T47D (cell line): ENCODE data around the gene PRSS38.

Experiments used
- DNase-seq, 2 experiments: peaks; one replicate each; pipeline versions ENCODE4 v3.0.0 to v3.0.0-alpha.2; 2011 to 2012; ENCODE audit warnings: low read depth in 1 of 2, low spot score in 1 of 2
- JUND ChIP-seq: IDR thresholded peaks from 2 replicates; pipeline ENCODE4 v1.6.1; 2012; ENCODE audit warnings: low read depth
- in situ Hi-C: cut with HindIII; loops from 2 replicates; pipeline ENCODE4 v1.10.0; 2016; ENCODE audit warnings: low sequenced_read_pairs, low pct_unique_long_range_greater_than_20kb

The PRSS38 gene

GRCh38 chr1:227890451-227891222, 75.2 kb downstream of the PRSS38 start:
- no peak for TF ChIP-seq JUND
- in situ Hi-C loops, result no loop called here
- no peak for DNase-seq

GRCh38 chr1:227891223-227891954, 75.9 kb downstream of the PRSS38 start:
- in situ Hi-C loops, result no loop called here
- no peak for TF ChIP-seq JUND
- DNase-seq, result peak in 1 of 2 experiments; percentile 82

- DNase-seq, result no peak
- no peak for TF ChIP-seq JUND
- in situ Hi-C loops, result no loop called here
These were observed 76.5 kb downstream of the PRSS38 start for GRCh38 chr1:227891955-227892488.

- no peak for TF ChIP-seq JUND
- DNase-seq, result no peak
- in situ Hi-C loops, result no loop called here
These were observed 77.2 kb downstream of the PRSS38 start for GRCh38 chr1:227892489-227893299.

GRCh38 chr1:227893300-227893948, 77.9 kb downstream of the PRSS38 start:
- in situ Hi-C loops, result no loop called here
- TF ChIP-seq JUND, result no peak
- no peak for DNase-seq

GRCh38 chr1:227893949-227894721, 78.7 kb downstream of the PRSS38 start:
- DNase-seq, result peak; percentile 70 to 96
- no peak for TF ChIP-seq JUND
- in situ Hi-C loops, result no loop called here

GRCh38 chr1:227894831-227895451, 79.5 kb downstream of the PRSS38 start:
- DNase-seq, result no peak
- in situ Hi-C loops, result no loop called here
- TF ChIP-seq JUND, result no peak
